ENCODE measurements around the gene MOXD1. TPM values are rescaled to one million over a fixed set of nuclear protein-coding genes. Genes with fewer than 3 reads are reported as not detected.

MOXD1 gene
- total RNA-seq, 1 donor from 2014 or later = 4.8 TPM

DNA sequence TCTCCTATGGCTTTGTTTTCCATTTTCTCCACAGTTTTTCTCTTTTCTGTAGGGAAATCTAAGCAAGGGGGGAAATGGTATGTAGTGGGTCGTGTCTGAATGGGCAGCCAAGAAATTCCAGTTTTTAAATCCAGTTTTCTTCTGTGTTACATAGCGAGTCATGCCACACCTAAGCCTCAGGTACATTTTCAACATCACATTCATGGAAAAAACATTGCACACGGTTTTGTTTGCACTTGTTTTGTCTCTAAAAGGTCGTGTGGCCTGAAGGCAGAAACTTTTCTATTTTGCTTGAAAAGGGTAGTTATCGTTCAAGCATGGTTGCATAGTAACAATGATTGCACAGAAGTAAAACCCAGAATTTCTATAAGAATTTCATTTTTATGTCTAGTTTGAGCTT is 70.5 kb downstream of the MOXD1 start:
- no peaks in the 10 kb centered on the region for H3K4me1 Mint-ChIP-seq
- no peaks in the 10 kb centered on the region for H3K36me3 Mint-ChIP-seq
- no peaks in the 10 kb centered on the region for H3K9me3 Mint-ChIP-seq
- H3K4me3 ChIP-seq = no peak overlapping the region
- H3K4me3 Mint-ChIP-seq = no peak overlapping the region
- H3K4me1 ChIP-seq = no peaks in the 10 kb centered on the region
- H3K27me3 ChIP-seq = no peaks in the 10 kb centered on the region
- H3K27ac ChIP-seq = no peak overlapping the region
- H4K20me1 ChIP-seq (ENCODE audit: low read depth) = no peaks in the 10 kb centered on the region
- TF ChIP-seq EZH2phosphoT487 (IDR thresholded peaks at IDR 0.05) (no peak), EZH2 (IDR thresholded peaks at IDR 0.05) (no peak)
- TF ChIP-seq, protein P1, sequence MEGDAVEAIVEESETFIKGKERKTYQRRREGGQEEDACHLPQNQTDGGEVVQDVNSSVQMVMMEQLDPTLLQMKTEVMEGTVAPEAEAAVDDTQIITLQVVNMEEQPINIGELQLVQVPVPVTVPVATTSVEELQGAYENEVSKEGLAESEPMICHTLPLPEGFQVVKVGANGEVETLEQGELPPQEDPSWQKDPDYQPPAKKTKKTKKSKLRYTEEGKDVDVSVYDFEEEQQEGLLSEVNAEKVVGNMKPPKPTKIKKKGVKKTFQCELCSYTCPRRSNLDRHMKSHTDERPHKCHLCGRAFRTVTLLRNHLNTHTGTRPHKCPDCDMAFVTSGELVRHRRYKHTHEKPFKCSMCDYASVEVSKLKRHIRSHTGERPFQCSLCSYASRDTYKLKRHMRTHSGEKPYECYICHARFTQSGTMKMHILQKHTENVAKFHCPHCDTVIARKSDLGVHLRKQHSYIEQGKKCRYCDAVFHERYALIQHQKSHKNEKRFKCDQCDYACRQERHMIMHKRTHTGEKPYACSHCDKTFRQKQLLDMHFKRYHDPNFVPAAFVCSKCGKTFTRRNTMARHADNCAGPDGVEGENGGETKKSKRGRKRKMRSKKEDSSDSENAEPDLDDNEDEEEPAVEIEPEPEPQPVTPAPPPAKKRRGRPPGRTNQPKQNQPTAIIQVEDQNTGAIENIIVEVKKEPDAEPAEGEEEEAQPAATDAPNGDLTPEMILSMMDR (IDR thresholded peaks at IDR 0.05) = no peak
- no peak overlapping the region for H3K9ac ChIP-seq
- no peak overlapping the region for H2AFZ ChIP-seq (replicated peaks)
- no peak overlapping the region for H3K4me2 ChIP-seq
- no peak for DNase-seq (ENCODE audit: low spot score)
- H3K9me3 ChIP-seq (ENCODE audit: low read depth) = no peaks in the 10 kb centered on the region
- H3K36me3 ChIP-seq = no peaks in the 10 kb centered on the region
- H3K79me2 ChIP-seq (ENCODE audit: low read depth) = no peaks in the 10 kb centered on the region
- no peak overlapping the region for H3K27ac Mint-ChIP-seq
- H3K27me3 Mint-ChIP-seq (ENCODE audit: insufficient read depth, low read depth) = peaks cover 3% of the 10 kb centered on the region
- no peaks in the 10 kb centered on the region for H3F3A ChIP-seq (ENCODE audit: low read depth)

DNA sequence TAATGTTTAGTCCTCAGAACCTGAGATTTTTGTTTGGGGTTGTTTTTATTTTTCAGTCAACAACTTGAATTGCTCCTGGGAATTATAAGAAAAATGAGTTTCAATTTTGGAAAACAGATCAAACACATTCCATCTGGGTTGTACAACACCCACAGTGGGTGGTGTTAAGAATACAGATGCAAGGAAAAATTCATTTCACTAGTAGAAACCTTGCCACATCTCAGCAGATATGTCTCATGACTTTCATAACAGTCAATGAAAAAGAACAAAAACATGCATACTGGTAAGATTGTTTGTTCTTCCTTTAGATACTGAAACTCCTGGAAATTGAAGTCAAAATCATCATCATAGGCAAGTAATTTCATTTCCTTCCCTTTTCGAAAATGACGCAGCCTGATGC is 78.9 kb downstream of the MOXD1 start:
- DNase-seq (ENCODE audit: low spot score) = no peak
- H3K4me3 Mint-ChIP-seq = no peak overlapping the region
- H3K9me3 Mint-ChIP-seq = no peaks in the 10 kb centered on the region
- no peak overlapping the region for H3K4me2 ChIP-seq
- no peak overlapping the region for H2AFZ ChIP-seq (replicated peaks)
- H3F3A ChIP-seq (ENCODE audit: low read depth) = no peaks in the 10 kb centered on the region
- H3K36me3 ChIP-seq = no peaks in the 10 kb centered on the region
- no peaks in the 10 kb centered on the region for H3K79me2 ChIP-seq (ENCODE audit: low read depth)
- no peaks in the 10 kb centered on the region for H4K20me1 ChIP-seq (ENCODE audit: low read depth)
- H3K9ac ChIP-seq = no peak overlapping the region
- no peak overlapping the region for H3K27ac Mint-ChIP-seq
- H3K27ac ChIP-seq = no peak overlapping the region
- H3K9me3 ChIP-seq (ENCODE audit: low read depth) = no peaks in the 10 kb centered on the region
- no peaks in the 10 kb centered on the region for H3K27me3 ChIP-seq
- H3K27me3 Mint-ChIP-seq (ENCODE audit: insufficient read depth, low read depth) = no peaks in the 10 kb centered on the region
- H3K4me1 ChIP-seq = no peaks in the 10 kb centered on the region
- no peak for TF ChIP-seq EZH2phosphoT487 (IDR thresholded peaks at IDR 0.05)
- TF ChIP-seq, protein P1 (IDR thresholded peaks at IDR 0.05) = no peak
- no peak for TF ChIP-seq EZH2 (IDR thresholded peaks at IDR 0.05)
- no peak overlapping the region for H3K4me3 ChIP-seq
- no peaks in the 10 kb centered on the region for H3K36me3 Mint-ChIP-seq
- peaks cover 5% of the 10 kb centered on the region for H3K4me1 Mint-ChIP-seq

DNA sequence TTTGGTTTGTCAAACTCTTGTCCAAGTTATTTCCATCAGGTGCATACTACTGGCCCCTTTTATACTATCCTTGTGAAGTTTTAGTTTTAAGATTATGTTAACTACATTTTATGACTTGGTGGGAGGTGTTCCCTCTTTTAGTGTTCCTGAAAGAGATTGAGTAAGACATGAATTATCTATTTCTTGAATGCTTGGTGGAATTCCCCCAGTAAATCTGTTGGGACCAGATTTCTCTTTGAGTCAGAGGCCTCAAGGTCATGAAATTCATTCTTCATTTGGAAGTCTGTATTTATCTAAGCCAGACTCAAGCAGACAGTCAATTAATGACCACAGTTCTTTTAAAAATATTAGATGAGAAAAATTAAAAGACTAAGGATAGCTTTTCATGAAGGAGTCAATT is 81.3 kb downstream of the MOXD1 start:
- Histone ChIP-seq H3K4me2 (no peak overlapping the region), H3K4me3 (no peak overlapping the region), H3K36me3 (no peaks in the 10 kb centered on the region), H3K27ac (no peak overlapping the region), H3K9ac (no peak overlapping the region), H3K79me2 (ENCODE audit: low read depth) (no peaks in the 10 kb centered on the region), H3K27me3 (no peaks in the 10 kb centered on the region), H3K4me1 (no peaks in the 10 kb centered on the region), H3F3A (ENCODE audit: low read depth) (no peaks in the 10 kb centered on the region), H3K9me3 (ENCODE audit: low read depth) (peaks cover 9% of the 10 kb centered on the region), H4K20me1 (ENCODE audit: low read depth) (no peaks in the 10 kb centered on the region), H2AFZ (replicated peaks) (no peak overlapping the region)
- TF ChIP-seq EZH2 (IDR thresholded peaks at IDR 0.05) = no peak
- TF ChIP-seq EZH2phosphoT487 (IDR thresholded peaks at IDR 0.05) = no peak
- TF ChIP-seq, protein P1 (IDR thresholded peaks at IDR 0.05) = no peak
- H3K4me3 Mint-ChIP-seq = no peak overlapping the region
- DNase-seq (ENCODE audit: low spot score) = no peak
- H3K27ac Mint-ChIP-seq = no peak overlapping the region
- no peaks in the 10 kb centered on the region for H3K36me3 Mint-ChIP-seq
- peaks cover 5% of the 10 kb centered on the region for H3K4me1 Mint-ChIP-seq
- no peaks in the 10 kb centered on the region for H3K27me3 Mint-ChIP-seq (ENCODE audit: insufficient read depth, low read depth)
- H3K9me3 Mint-ChIP-seq = peaks cover 6% of the 10 kb centered on the region
